GM19468 (cell line): Measurements from ENCODE around the gene UBE2H.
"Not testable (repeated sequence)": the region's sequence is repeated elsewhere in the genome, so short reads cannot be mapped to it uniquely, and the experiment has no call there.

Experiments
- ATAC-seq: cut with Tn5 transposase; IDR thresholded peaks from one replicate; pipeline ENCODE4 v1.9.1; 2021; ENCODE audit warnings: mild to moderate bottlenecking, moderate library complexity, moderate number of reproducible peaks; ENCODE audit not compliant: unreplicated experiment; ENCODE audit errors: extremely low read depth

UBE2H gene

DNA sequence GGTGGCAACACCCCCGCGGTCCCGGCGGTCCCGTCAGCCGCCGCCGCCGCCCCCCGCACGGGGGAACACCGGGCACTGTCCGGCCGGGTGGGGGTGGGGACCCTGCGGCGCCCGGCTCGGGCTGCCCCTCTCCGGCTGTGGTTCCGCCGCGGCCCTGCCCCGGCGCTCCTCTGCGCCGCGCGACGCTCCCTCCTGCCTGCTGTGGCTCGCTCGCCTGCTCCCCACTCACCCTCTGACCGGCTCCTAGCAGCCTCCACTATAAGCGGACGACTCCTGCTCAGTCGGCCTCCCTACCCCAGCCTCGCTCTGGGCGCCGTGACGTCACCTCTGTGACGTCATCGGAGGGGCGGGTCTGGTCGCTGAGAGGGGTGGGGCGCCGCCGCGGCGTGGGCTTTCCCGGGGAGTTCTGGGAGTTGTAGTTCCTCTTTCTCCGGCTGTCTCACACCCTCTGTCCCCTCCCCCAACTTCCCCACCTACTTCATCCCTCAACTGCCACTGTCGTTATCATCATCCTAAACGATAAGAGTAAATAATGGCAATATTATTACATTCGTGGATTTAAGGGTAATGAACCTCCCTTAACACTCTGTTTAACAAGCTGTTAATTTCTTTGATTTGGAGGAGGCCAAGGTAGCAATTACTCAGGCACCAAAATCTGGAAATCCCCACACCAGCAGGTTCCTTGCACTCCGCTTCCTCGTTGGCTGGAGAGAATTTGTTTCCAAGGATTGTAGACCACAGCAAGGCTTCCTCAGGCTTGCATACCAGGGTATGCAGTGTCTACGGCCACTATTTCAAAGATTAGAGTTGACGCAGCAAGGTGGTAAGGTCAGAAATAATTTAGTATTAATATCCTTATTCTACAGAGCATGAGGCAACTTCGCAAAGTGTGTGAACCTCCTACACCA lies at the start of gene UBE2H:
TSS of gene UBE2H (minus strand) at position 308 of the 908 bp plus-strand sequence. CDS start 405 bp downstream, outside the sequence.
- peak; percentile 41 for ATAC-seq

DNA sequence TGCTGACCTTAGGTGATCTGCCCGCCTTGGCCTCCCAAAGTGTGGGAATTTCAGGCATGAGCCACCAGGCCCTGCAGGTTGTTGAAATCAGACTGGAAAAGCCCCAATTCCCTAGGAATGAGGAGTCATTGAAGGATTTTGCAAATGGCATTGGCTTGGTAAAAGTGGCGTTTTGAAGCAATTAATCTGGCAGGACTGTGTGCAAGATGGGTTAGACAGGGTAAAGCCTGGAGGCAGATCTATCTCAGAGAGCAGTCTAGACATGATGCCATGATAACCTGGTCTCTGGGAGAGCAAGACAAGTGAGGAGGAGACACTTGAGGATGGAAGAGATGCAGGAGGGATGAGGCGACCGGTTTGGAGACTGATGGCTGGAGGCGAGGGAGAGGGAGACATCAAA lies 45.7 kb upstream of the UBE2H start:
- ATAC-seq, result no peak

DNA sequence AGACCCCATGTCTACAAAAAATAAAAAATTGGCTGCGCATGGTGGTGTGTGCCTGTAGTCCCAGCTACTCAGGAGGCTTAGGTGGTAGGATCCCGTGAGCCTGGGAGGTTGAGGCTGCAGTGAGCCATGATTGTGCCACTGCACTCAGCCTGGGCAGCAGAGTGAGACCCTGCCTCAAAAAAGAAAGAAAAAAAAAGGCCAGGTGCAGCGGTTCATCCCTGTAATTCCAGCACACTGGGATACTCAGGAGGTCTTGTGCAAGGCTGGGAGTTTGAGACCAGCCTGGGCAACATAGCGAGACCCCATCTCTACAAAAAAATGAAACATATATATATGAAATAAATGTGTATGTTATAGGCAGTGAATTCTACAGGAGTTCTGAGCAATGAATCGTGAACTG lies 44.5 kb upstream of the UBE2H start:
- no peak for ATAC-seq

DNA sequence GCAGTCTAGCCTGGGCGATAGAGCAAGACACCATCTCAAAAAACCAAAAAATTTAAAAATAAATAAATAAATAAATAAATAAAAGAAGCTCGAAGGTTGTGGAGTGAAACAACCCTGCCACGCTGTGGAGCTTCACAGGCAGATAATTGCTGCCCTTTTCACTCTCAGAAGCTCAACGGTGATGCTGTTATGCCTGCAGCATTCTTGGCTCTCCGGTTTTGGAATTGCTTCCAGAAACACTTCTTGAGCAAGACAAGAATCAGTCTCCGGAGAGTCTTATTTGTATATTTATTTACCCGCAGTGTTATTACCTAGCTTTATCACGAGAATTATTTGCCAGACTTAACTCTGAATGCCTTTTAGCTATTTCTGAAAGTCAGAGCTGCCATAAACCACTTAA lies 40.5 kb upstream of the UBE2H start:
- no peak for ATAC-seq

DNA sequence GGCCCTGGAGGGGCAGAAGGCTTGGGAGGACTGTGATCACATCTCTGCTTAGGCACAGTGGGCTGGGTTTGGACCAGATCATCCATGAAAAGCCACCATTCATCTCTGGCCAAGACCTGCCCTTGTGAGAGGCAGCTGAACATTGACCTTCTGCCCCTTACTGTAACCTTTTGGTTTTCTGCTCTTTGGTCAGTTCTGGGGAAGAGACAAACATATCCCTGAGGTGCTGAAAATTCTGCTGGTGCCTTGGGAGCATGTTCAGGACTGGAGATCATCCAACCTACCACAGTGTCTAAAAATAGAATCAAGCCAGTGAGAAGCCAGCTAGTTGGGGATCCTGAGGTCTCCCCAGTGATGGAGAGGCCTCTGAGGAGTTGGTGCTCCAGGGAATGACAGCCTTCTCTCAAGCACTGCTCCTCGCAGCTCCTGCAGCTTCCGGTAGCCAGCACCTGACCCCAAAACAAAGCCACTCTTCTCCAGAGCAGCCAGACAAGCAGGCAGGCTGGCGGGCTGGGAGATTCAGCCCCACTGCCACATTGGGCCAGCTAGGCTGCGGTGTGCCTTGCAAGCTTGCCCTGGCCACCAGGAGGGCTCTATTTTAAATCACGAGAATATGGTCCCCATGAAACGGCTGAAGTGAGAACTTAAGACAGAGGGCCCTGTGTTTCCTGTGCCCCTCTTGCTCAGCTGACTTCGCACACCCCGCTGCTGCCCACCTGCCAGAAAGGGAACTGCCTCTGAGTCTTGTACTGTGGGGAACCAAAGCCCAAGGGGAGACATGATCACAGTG lies 37.8 kb upstream of the UBE2H start:
- no peak for ATAC-seq

DNA sequence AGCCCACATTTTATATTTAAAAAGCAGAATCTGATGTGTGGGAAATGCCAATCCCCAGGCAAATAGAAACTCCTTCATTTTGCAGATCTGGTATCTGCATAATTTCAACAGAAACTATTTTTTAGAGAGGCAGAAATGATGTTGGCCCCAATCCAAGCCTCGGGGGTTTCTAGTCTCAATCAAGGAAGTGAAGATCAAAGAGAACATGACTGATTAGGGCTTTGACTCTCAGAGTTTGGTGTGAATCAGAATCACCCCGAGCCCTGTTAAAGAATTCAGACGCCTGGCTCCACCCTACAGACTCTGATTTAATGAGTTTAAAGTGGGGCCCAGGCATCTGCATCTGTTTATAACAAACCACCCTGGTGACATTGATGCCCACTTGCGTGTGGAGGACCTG lies 36.7 kb upstream of the UBE2H start:
- no peak for ATAC-seq

DNA sequence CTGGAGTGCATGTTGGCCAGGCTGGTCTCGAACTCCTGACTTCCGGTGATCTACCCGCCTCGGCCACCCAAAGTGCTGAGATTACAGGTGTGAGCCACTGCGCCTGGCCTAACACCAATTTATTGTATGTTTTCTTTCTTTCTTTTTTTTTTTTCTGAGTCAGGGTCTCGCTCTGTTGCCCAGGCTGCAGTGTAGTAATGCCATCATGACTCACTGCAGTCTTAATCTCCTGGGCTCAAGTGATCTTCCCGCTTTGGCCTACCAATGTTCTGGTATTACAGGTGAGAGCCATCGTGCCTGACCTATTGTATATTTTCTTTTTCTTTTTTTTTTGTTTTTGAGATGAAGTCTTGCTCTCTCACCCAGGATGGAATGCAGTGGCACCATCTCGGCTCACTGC lies 33.8 kb upstream of the UBE2H start:
- no peak for ATAC-seq

DNA sequence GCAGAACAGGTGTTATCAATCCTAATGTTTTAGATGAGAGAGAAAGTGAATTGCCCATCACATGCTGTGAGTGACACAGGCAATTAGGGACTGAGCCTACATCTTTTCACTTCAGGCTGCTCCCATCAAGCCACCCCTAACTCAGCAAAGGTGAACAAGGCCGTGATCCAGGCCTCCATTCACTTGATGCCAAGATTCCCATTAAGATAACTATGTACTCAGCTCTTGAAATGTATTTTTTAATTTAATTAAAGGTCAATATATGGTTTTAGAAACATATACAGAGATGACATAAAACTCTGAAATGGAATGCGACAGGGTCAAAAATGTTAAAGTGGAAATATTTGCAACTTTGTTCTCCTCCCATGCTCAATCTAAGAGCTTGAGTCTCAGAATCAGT lies 27.9 kb upstream of the UBE2H start:
- ATAC-seq, result no peak

DNA sequence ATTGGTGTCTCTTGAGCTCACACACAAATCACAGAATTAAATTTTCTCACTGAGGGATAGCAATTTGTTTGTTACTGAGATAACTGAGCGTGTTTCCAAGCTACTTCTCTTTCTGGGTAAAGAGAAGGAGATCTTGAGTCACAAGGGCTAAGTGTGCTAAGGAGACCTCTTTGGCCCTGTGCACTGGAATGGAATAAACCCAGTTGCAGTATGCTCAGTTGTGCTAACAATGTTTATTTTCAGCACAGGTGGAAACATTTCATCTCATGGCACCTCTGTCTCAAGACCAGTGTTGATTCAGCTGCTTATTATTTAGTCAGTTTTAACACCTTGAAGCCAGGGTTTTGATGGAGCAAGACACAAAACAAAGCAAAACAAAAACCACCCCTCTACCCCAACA lies 22.5 kb upstream of the UBE2H start:
- ATAC-seq, result no peak

DNA sequence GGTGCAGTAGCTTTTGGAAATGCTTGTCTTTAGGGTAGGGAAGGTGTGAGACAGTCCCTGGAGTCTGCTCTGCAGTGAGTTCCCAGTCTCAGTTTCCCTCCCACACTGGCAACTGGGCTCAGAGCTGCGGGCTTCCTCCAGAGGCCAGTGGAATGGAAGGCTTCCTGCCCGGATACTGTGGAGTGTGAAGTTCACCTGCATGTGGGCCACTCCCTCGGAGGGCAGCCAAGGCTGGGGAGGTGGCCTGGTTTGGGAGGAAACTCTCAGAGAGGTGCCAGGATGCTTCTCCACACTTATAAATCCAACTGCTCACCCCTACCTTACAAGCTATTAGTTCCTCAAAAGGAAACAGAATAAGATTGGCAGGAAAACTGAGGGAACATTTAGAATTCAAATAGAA lies 18.1 kb upstream of the UBE2H start:
- no peak for ATAC-seq

DNA sequence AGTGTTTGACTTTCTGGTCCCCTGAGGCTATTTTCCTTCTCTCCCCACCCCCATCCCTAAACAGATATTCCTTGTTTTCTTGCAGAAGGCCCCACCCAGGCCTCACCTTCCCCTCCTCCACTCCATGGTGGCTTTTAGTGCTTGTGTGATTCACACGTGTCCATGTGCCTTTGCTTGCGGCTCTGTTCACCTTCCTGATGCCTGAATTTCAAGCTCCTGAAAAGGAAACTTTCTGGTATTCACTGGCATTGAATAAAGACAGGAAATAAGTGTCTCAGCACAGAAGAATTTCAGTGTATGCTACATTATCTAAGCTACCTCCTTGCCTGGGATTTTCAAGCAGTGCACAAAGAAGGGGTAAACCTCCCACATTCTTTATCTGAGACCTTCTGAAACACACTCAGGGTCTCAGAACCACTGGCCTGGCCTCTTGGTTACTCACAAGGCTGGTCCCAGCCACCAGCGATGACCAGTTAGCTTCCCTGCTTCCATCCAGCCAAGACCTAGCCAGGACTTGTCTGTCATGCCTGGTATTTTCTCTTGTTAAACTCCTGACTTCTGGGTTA lies 17.2 kb upstream of the UBE2H start:
- no peak for ATAC-seq

DNA sequence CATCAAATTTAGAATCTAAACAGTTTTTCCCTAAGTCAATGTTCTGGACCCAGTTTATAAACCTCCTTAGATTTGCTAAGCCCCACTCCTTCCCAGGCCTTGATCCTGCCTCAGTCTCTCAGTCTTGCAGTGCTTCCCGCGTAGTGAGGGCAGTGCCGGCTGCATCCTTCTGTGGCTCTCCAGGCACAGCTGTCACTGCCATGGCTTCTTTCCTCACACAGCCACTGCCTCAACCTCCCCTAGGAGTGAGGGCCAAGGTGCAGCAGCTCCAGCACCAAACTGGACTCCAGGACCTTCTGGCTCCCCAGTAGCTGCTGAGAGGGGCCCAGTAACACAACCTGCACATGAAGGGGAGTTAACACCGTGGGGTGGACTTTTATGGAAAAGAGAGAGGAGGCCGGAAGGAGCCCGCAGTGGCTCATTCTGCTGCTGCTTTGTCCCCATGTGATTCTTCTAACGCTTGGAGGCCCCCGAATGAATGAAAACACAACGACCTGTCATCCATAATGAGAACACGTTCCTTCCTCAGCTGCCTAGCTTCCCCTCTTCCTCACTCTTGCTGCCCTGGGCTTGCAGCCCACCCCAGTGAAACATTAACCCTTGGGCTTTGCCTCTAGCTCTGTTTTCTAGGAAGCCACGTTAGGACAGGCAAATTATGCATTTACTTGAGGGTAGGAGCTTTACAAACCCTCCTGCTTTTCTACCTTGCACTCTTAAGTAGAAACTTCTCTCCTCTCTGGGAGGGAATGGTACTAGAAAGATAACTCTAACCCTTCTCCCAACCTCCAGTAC lies 16.0 kb upstream of the UBE2H start:
- ATAC-seq, result no peak

DNA sequence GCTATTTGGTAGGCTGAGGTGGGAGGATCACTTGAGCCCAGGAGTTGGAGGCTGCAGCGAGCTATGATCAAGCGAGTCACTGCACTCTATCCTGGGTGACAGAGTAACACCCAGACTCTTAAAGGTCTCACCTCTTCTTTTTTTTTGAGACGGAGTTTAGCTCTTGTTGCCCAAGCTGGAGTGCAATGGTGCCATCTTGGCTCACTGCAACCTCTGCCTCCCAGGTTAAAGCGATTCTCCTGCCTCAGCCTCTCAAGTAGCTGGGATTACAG lies 7.4 kb upstream of the UBE2H start:
- ATAC-seq, result not testable (repeated sequence)

DNA sequence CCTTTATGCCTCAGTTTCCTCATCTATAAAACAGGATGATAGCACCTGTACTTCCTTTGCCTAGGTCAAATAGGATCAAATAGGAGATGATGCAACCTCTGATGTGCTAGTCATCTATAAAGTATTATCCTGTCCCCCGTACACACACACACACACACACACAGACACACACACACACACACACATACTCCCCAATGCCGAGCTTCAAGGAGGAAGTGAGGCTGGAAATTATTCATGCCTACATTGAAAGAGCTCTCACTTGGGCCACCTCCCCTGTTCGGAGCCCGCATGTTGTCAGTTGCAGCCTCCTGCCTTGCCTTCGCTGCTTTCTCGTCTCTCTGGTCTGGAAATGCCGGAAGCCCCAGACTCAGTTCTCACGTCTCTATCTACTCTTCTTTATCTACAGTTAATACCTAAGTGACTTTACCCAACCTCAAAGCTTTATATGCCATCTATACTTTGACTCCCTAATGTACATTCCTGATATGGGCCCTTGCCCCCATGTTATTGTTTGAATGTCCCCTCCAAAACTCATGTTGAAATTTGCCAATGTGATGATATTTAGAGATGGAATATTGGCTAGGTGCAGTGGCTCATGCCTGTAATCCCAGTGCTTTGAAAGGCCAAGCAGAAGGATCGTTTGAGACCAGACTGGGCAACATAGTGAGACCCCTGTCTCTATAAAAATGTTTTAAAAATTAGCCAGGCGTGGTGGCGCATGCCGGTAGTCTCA lies 6.9 kb upstream of the UBE2H start:
- ATAC-seq, result no peak

DNA sequence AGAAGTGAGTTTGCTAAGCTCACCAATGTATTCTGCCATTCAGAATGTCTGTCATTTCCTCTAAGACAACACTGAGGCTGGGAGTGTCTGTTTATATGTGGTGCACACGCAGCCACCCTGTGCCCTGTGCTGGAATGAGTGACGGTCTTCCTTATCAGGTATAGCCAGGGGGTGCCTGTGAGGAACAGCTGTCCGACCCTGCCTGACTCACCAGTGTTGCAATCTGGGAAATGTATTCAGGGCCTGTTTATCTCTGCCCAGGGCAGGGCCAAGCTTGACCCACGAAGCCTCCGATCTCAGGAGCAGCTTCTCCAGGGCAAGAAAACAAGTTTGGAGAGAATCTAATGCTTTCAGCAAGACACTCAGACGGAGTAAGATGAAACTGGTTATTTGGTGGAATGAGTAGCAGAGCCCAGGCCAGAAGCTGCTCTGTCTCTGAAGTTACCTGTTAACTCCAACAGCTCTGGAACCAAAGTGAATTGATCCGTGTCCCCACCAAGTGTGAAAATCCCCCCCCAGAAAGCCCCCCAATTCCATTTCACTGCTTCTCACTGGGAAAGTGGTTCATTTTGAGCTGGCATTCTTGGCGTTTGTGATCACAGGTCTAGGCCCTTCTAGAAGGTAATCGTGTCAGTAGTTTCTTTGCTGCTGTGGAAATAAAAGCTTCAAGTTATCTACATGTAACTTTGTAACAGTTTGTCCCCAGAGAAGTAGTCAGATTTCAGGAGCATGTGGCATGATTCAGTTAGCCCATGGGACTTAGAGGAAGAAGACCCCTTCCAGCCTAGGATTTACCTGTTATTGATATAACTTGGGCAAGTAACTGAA lies 6.1 kb upstream of the UBE2H start:
- ATAC-seq, result no peak

DNA sequence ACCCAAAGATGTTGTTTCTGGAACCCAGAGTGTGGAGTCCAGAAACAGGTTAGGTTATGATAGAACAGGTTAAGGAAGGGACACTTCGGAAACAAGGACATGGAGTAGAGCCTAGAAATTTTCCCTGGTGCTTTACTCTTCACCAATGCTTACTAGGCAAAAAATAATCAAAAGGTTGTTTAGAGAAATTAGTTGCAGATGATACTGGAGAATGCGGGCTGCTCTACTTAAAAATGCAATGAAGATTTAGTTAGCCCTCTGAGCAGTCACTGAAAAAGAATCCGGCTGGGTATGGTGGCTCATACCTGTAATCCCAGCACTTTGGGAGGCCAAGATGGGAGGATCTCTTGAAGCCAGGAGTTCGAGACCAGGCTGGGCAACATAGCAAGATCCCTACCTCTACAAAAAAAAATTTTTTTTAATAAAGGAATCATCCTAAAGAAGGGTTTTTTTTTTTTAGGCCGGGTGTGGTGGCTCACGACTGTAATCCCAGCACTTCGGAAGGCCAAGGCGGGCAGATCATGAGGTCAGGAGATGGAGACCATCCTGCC lies 3.3 kb upstream of the UBE2H start:
- ATAC-seq, result no peak

DNA sequence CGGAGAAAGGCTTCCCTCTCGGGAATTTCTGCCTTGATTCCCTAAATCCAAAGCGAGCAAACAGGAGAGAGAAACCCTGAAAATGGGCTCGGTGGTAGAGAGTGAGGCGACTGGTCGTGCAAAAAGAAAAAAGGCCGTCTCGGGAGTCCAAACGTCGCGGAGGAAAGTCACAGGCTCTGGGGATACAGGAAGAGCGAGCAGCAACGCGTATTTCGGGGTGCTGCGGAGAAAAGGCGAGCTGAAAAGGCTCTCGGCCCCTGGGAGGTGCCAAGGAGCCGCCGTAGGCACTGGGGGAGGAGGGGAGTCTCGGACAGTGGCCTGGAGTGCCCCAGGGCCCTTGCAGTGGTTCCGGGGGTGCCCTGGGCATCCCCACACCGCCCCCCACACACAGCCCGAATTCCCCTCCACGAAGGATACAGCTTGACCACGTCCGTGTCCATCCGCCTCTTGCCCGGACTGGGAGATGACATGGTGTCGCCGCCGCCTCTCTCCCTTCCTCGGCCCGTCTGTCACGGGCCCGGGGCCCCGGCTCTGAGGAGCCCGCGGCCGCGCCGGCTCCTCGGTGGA lies 591 bp downstream of the UBE2H start:
- ATAC-seq, result no peak
